ENCODE measurements around the gene TNFSF4.
"Not testable (repeated sequence)": the region's sequence is repeated elsewhere in the genome, so short reads cannot be mapped to it uniquely, and the experiment has no call there.

The TNFSF4 gene

GRCh38 chr1:173161510-173162221 lies 45.5 kb downstream of the TNFSF4 start:
- peak; percentile 19 for DNase-seq

DNA sequence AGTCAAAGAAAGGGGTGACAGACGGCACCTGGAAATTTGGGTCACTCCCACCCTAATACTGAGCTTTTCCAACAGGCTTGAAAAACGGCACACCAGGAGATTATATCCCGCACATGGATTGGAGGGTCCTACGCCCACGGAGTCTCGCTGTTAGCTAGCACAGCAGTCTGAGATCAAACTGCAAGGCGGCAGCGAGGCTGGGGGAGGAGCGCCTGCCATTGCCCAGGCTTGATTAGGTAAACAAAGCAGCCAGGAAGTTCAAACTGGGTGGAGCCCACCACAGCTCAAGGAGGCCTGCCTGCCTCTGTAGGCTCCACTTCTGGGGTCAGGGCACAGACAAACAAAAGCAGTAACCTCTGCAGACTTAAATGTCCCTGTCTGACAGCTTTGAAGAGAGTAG lies 53.2 kb downstream of the TNFSF4 start:
- DNase-seq, result not testable (repeated sequence)

- no peak for DNase-seq
These were observed 53.6 kb downstream of the TNFSF4 start for GRCh38 chr1:173153503-173153902.

DNA sequence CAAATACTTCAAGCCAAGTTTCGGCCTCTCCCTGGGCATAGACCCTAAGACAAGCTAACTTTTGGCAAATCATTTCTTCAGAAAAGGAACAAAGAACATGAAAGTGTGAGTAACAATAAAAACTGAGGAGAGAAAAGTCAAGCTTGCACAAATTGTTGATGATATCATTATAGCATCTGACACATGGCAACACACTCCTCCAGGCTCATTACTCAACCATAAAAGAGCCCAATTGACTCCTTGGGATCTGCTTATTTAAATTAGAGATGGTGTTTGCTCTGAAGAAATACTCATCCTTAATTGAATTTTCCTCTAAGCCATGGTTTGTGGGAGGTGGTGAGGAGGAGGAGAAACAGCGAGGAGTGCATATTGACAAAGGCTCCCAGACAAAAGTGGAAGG lies 54.5 kb downstream of the TNFSF4 start:
- no peak for DNase-seq

DNA sequence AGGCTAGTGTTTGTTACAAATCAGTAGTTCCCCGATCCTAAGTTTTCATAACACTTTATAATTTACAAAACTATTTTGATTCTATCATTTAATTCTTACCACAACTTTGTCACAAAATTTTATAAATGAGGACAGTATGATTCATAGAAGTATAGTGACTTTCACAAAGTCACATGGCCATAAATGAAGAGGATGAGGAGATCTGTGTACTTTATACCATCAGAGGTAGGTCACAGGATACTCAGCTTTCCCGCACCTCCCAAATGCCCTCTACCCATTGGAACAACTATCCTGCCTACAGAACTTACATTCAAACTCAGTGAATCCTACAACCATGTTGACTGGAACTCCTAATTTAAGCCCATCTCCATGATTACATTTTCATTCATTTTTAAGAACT lies 56.3 kb downstream of the TNFSF4 start:
- no peak for DNase-seq

DNA sequence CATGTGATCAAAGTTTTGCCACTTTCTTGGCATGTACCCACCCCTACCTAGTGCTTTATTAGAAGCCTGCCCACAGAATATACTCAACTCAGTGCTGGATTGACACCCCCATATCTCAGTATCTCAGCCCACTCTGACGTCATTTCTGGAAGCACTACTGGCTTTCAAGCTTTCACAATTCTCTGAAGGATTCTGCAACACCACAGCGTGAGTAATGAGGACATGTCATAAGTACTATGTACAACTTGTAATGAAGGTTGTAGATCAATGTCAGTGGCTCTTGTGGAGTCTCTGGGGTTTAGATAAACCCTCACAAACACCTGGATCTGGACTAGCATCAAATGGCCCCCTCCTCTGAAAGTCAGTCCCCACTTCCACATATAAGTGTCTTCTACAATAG lies 57.2 kb downstream of the TNFSF4 start:
- DNase-seq, result peak; percentile 73

- no peak for DNase-seq
These were observed 58.2 kb downstream of the TNFSF4 start for GRCh38 chr1:173148971-173149370.

GRCh38 chr1:173148545-173148944 lies 58.6 kb downstream of the TNFSF4 start:
- no peak for DNase-seq

- no peak for DNase-seq
These were observed 66.4 kb downstream of the TNFSF4 start for GRCh38 chr1:173140733-173141132.

- DNase-seq, result no peak
These were observed 67.4 kb downstream of the TNFSF4 start for GRCh38 chr1:173139706-173140105.

GRCh38 chr1:173137107-173137706 lies 69.9 kb downstream of the TNFSF4 start:
- no peak for DNase-seq

GRCh38 chr1:173134800-173135199 lies 72.3 kb downstream of the TNFSF4 start:
- DNase-seq, result no peak

- DNase-seq, result no peak
These were observed 73.1 kb downstream of the TNFSF4 start for GRCh38 chr1:173134029-173134428.
